Cardiac fibroblast (primary cell): ENCODE measurements around the gene PTPRS.
"Not testable (repeated sequence)": the region's sequence is repeated elsewhere in the genome, so short reads cannot be mapped to it uniquely, and the experiment has no call there.

Experiments
- DNase-seq, 2 donors: peaks; one replicate each; pipeline versions ENCODE4 v3.0.0 to v3.0.0-alpha.2; 2010; ENCODE audit warnings: low read depth in 2 of 2
- H3K4me3 ChIP-seq, 2 donors: replicated peaks in 1 of 2; 1 replicate in 1 of 2; 2 replicates in 1 of 2; pipeline ENCODE4 v1.5.1; 2011; ENCODE audit warnings: low read depth in 2 of 2, low read length in 2 of 2, mild to moderate bottlenecking in 2 of 2, moderate library complexity in 1 of 2
- CTCF ChIP-seq: IDR thresholded peaks from one replicate; pipeline ENCODE4 v1.5.1; 2011; ENCODE audit warnings: low read depth, mild to moderate bottlenecking, low read length, inconsistent platforms

Gene PTPRS

GRCh38 chr19:5334366-5334739 is 6.3 kb downstream of the PTPRS start:
- no peak for DNase-seq
- no peak overlapping the region for H3K4me3 ChIP-seq
- no peak for TF ChIP-seq CTCF

- no peak for DNase-seq
- TF ChIP-seq CTCF, result no peak
- no peak overlapping the region for H3K4me3 ChIP-seq
These were observed 6.8 kb downstream of the PTPRS start for GRCh38 chr19:5333581-5334365.

DNA sequence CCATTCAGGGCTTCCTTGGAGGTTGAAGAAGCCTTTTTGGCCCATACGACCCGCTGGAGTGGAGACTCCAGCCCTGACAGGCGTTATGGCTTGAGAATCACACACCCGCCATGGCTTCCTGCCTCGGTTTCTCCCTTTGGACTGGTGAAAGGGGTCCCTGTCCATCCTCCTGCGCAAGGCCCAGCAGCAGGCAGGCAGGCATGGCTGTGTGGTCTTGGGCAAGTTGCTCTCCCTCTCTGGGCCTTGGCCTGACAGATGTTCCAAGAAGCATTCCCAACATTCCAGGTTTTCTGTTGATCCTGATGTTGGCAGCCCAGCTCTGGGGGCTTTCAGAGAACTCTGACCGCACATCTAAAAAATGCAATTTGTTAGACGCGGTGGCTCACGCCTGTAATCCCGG is 8.1 kb downstream of the PTPRS start:
- no peak overlapping the region for H3K4me3 ChIP-seq
- DNase-seq, result no peak
- TF ChIP-seq CTCF, result no peak

- H3K4me3 ChIP-seq, result no peak overlapping the region
- no peak for DNase-seq
- TF ChIP-seq CTCF, result no peak
These were observed 8.8 kb downstream of the PTPRS start for GRCh38 chr19:5331790-5332189.

GRCh38 chr19:5330307-5330720 is 10.3 kb downstream of the PTPRS start:
- no peak overlapping the region for H3K4me3 ChIP-seq
- no peak for DNase-seq
- no peak for TF ChIP-seq CTCF

DNA sequence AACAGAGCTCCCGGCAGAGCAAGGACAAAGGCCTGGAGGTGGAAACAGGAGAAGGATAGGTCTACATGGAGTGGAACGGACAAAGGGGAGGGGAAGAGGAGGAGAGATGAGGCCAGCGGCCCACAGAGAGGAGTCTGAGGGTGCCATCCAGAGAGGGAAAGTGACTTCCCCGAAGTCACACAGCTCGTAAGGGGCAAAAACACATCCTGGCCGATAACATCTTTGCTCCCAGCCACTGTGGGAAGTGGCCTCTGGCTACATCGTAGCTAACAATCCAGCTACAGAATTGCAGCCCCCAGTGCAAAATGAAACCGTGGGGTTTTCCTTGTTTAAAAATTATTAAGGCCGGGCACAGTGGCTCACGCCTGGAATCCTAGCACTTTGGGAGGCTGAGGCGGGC is 11.5 kb downstream of the PTPRS start:
- H3K4me3 ChIP-seq, result no peak overlapping the region
- no peak for DNase-seq
- no peak for TF ChIP-seq CTCF

DNA sequence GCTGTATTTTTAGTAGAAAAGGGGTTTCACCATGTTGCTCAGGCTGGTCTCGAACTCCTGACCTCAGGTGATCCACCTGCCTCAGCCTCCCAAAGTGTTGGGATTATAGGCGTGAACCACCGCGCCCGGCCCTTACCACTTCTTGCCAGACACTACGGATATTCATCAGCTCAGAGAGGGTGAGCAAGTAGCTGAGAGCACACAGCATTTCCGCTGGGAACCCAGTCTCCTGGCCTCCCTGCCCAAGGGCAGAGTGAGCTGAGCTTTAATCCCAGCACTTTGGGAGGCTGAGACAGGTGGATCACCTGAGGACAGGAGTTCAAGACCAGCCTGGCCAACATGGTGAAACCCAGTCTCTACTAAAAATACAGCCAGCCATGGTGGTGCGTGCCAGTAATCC is 12.2 kb downstream of the PTPRS start:
- not testable (repeated sequence) for H3K4me3 ChIP-seq, DNase-seq
